Ectodermal cell (in vitro differentiated cells): ENCODE results near the gene PRPF19.

Source experiments
- H3K27ac ChIP-seq: 2 replicates; pipeline ENCODE4 v1.7.0; 2013; ENCODE audit warnings: mild to moderate bottlenecking, low read depth, low read length; ENCODE audit not compliant: insufficient read depth, poor library complexity, severe bottlenecking
- H3K27me3 ChIP-seq: 2 replicates; pipeline ENCODE4 v1.7.0; 2013; ENCODE audit warnings: mild to moderate bottlenecking, low read length; ENCODE audit not compliant: insufficient read depth, control insufficient read depth, poor library complexity, severe bottlenecking
- H3K36me3 ChIP-seq: one replicate; pipeline ENCODE4 v1.7.0; 2013; ENCODE audit warnings: low read length; ENCODE audit not compliant: control insufficient read depth, insufficient read depth
- H3K4me1 ChIP-seq: one replicate; pipeline ENCODE4 v1.7.0; 2013; ENCODE audit warnings: low read length; ENCODE audit not compliant: control insufficient read depth, insufficient read depth
- H3K4me3 ChIP-seq: 2 replicates; pipeline ENCODE4 v1.7.0; 2013; ENCODE audit warnings: low read depth, low read length, control low read depth; ENCODE audit not compliant: insufficient read depth
- H3K9me3 ChIP-seq: 2 replicates; pipeline ENCODE4 v1.7.0; 2013; ENCODE audit warnings: mild to moderate bottlenecking, low read length, moderate library complexity; ENCODE audit not compliant: control insufficient read depth
- WGBS, 2 experiments: methylation state at CpG; one replicate each; pipeline ENCODE4 v1.1.7; 2013; ENCODE audit warnings: missing lambda C conversion rate in 2 of 2; 5-methylcytosine and 5-hydroxymethylcytosine counted together

PRPF19 gene

DNA sequence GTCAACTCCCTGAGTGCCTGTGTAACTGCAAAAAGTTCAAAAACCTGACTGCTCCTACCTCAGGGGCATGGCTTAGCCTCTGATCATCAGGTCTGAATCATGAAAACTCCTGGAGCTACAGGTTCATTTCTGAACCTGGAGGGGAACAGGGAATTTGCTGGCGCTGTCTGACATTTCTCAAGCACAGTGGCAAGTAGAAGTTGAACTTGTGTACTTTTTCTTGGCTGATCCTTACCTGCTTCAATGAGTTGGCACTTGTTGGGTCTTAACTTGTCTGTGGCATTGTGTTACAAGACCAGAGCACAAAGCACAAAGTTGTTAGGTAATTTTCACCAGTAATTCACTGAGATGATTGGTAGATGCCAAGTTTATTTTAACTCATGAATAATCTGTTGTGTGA, 10.9 kb upstream of the PRPF19 start:
- H3K27me3 ChIP-seq: no peaks in the 10 kb centered on the region
- H3K4me1 ChIP-seq: peaks cover 19% of the 10 kb centered on the region
- H3K36me3 ChIP-seq: peaks cover 16% of the 10 kb centered on the region
- H3K27ac ChIP-seq: no peak overlapping the region
- no peaks in the 10 kb centered on the region for H3K9me3 ChIP-seq
- no peak overlapping the region for H3K4me3 ChIP-seq
- WGBS, 2 experiments: 97 to 100% methylated on average over 1 of the region's 1 CpG

DNA sequence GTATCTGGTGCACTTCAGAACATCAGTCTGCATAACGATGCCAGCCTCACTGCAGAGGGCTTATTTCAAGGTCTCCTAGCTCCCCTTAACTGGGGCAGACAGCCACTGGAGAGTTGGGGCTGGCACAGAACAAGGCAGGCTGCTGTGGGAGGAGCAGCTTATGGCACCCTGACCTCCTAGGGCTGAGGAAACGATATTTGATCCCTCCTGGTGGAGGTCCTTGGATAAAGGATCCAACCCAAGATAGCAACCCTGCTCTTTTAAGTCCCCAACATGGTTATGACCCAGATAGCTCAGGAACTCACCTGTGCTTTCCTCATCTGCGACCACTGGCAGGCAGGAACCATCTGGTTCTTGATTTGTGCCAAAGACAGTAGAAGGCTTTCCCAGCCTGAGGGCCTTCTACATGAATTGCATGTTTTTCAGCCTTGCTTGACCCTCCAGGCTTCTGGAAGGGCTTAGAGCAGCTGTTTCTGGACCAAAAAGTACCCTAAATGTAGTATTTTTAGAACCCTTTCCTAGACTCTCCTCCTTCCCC, 10.4 kb upstream of the PRPF19 start:
- Histone ChIP-seq H3K9me3 (no peaks in the 10 kb centered on the region), H3K27ac (no peak overlapping the region), H3K36me3 (peaks cover 16% of the 10 kb centered on the region), H3K4me3 (no peak overlapping the region), H3K27me3 (no peaks in the 10 kb centered on the region), H3K4me1 (peaks cover 19% of the 10 kb centered on the region)
- WGBS, 2 experiments: 84 to 91% methylated on average over 3 of the region's 3 CpGs

DNA sequence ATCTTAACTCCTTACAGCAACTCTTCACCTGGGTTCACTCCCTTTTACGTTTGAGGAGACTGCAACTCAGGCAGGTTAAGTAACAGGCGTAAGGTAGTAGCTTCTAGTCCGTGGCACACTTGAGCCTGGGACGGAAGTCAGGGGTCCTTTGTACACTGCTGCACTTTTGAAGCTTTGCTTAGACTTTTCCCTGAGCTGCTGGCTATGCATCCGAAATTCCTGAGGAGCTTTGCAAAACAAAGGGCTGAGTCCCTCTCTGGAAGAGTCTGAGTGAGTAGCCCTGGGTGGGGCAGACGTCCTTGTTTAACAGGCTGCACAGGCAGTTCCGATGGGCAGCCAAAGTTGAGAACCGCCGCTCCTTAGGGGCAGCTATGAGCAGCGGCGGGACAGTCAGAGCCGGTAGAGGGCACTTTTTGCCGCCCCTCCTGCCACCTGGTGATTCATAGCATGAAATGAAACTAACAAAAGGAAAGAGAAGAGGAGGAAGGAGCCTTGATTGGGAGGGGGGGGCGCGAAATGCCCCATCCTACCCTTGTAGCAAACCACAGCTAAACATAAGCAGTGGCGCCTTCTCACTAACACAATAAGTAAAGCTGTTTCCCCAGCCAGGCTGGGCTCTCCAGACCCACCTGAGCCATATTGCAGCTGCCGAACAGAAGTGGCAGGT, 9.0 kb upstream of the PRPF19 start:
- WGBS, 2 experiments: 7 to 9% methylated on average over 15 to 17 of the region's 17 CpGs
- peaks cover 8% of the 10 kb centered on the region for H3K36me3 ChIP-seq
- no peaks in the 10 kb centered on the region for H3K27me3 ChIP-seq
- peak overlapping the region; percentile 79 for H3K4me3 ChIP-seq
- peak overlapping the region; percentile 91 for H3K27ac ChIP-seq
- H3K9me3 ChIP-seq: no peaks in the 10 kb centered on the region
- peaks cover 19% of the 10 kb centered on the region for H3K4me1 ChIP-seq

DNA sequence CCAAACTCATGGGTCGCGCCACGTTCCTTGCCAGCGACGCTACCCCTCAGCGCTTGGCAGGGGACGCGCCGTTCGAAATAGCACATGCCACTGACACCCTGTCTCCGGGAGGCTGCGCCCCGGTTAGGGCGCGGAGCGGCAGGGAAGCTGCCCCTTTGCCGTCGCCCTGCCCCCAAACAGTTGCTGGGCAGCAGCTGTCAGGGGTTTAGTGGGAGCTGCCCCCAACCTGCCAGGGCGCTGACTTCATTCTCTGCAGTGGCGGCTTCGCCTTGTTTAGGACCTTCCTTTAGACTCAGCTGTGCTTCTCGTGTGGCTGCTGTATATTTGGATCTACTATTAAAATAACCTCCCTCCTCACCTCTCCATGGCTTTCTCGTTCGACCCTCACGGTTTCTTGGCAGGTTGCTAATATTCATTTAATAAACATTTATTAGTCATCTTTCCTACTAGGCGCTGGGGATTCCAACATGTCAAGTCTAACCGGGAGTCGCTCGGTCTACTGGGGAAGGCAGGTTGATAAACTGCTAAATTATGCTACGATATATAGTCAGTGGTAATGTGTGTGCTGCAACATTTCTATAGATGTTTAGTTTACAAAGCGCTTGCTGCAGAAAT, 8.4 kb upstream of the PRPF19 start:
- peak overlapping the region; percentile 91 for H3K27ac ChIP-seq

DNA sequence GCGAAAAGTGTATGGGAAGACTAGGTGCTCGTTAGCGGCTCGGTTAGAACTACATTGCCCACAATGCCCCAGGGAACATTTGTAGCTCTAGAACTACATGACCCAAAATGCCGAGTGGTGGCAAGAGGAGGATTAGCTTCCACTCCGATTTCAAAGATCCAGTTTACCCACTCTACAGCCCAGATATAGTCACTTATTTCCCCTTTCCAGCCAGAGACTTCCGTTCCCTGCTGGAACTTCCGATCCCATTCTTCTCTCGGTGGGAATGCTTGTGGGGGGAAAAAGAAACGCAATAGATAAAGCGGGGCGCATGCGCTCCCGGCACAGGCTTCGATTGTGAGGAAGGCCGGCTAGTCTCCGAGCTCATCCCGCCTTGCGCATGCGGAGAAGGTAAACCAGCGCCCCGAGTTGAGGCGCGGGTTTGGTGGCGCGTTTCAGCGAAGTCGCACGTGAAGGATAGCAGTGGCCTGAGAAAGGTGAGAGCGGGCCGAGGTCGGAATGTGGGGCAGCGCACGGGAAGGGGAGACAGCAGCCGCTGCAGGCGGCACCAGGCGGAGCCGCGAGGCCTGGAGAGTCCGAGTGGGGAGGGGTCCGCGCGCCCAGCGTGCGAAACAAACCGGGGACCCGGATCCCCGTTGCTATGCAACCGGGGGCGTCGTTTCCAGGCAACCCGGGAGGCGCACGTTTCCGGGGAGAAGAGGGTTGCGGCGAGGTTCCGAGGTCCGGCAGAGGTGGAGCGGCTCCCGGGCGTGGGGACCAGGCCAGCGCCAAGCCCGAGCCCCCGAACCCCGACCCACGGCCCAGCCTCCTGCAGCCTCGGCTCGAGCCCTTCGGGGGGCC, 7.6 kb upstream of the PRPF19 start, which contains the start of gene TMEM109:
Gene TMEM109 (plus strand): TSS at position 366 of the 840 bp plus-strand sequence. CDS start 5,536 bp downstream, outside the sequence.
- Histone ChIP-seq H3K9me3 (no peaks in the 10 kb centered on the region), H3K4me1 (peaks cover 19% of the 10 kb centered on the region), H3K4me3 (peak within 1 kb of the TSS; percentile 79), H3K27ac (peak within 1 kb of the TSS; percentile 91), H3K36me3 (no peaks in the 10 kb centered on the region), H3K27me3 (peaks cover 11% of the 10 kb centered on the region)
- WGBS, 2 experiments: 1% methylated on average over 70 of the region's 70 CpGs

More for the DNA sequence above, 8.4 kb upstream of the PRPF19 start:
- H3K36me3 ChIP-seq: peaks cover 3% of the 10 kb centered on the region
- peaks cover 19% of the 10 kb centered on the region for H3K4me1 ChIP-seq
- H3K4me3 ChIP-seq: peak overlapping the region; percentile 79
- WGBS, 2 experiments: 2 to 5% methylated on average over 27 to 31 of the region's 31 CpGs
- H3K27me3 ChIP-seq: peaks cover 5% of the 10 kb centered on the region
- H3K9me3 ChIP-seq: no peaks in the 10 kb centered on the region

DNA sequence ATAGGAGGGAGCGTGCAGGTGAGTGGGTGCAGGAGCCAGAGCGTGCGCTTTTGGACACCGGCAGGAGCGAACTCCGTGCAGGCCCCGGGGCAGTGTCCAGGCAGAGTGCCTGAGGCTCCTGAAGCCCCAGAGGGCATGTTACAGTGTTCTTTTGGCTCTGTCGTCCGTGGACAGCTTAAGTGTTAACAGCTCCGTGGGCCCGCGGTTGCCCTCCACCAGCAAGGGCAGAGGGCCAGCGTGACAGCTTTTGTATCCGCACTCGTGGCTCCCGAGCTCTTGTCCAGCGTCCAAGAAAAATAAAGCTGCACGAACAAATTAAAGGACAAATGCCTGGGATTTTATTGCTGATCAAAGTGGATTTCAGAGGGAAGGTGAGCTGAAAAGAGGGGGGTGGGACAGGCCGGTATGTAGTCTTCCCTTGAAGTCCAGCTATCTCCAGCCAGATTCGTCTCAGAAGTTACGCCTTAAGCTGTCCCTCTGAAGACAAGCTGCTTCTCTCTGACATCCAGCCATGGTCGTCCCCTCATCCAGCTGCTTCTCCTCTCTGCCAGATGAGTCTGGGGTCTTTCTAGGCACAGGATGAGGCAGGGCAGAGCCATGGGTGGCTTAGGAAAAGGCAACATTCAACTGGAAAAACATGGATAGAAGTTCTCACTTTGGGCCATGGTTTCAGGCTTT, 6.6 kb upstream of the PRPF19 start:
- H3K4me3 ChIP-seq: peak overlapping the region; percentile 79
- H3K9me3 ChIP-seq: no peaks in the 10 kb centered on the region
- H3K27ac ChIP-seq: peak overlapping the region; percentile 91
- no peaks in the 10 kb centered on the region for H3K36me3 ChIP-seq
- peaks cover 22% of the 10 kb centered on the region for H3K27me3 ChIP-seq
- 92 to 94% methylated on average over 22 of the region's 22 CpGs for WGBS, 2 experiments
- peaks cover 19% of the 10 kb centered on the region for H3K4me1 ChIP-seq

DNA sequence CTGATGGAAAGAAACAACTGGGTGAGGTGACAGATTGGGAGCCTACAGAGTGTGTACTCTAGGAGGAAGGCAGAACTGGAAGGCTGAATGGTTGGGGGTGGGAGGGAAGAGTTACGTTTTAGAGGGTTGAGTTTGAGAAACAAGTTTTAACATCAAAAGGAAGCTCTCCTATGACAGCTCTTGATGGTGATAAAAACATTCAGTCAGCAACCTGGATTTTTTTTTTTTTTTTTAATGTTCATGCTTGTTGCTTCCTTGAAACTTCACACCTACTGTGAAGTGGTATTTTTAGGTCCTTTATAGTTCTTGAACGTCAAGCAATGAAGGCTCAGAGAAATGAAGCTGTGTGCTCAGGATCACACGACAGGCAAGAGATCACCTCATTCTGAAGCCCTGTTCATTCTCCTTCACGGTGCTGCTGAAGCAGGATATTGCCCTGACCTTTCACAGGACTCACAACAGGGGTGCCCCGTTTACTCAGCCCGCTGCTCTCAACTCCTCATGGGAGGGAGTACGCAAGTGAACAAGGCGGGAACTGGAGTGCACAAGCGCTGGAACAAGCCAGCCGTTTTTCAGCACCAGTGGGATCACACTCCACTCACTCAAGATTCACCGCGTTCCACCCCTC, 6.0 kb upstream of the PRPF19 start:
- 78 to 81% methylated on average over 12 of the region's 12 CpGs for WGBS, 2 experiments
- no peak overlapping the region for H3K4me3 ChIP-seq
- no peak overlapping the region for H3K27ac ChIP-seq

DNA sequence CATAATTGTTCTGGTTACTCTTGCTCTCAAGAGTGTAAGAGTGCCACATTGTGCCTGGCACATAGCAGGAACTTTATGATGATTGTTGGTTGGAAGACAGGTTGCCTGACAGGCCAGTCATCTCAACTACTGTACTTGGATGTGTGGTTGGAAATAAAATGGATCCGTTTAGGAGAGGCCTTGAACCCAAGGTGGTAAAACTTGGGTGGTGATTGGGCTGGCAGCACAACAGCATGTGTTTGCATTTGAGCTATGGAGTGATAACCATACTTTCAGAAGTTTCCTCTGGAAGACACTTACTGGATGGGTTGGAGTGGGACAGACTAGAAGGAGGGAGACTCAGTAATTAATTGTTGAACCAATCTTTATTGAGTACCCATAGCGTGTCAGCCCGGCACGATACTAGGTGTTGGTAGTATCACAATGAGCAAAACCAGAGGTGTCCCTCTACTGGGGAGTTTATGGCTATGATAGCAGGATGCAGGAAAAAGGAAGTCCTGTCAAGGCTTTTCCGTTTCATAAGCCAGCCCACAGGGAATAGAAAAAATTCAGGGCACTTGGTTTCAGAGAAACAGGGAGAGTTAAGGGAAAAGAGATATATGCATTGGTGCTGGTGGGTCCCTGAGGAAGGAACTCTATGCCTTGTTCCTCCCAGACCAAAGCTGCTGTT, 4.5 kb upstream of the PRPF19 start:
- Histone ChIP-seq H3K36me3 (no peaks in the 10 kb centered on the region), H3K4me1 (peaks cover 17% of the 10 kb centered on the region), H3K27ac (no peak overlapping the region), H3K4me3 (no peak overlapping the region), H3K9me3 (no peaks in the 10 kb centered on the region), H3K27me3 (peaks cover 28% of the 10 kb centered on the region)
- 77 to 81% methylated on average over 5 of the region's 5 CpGs for WGBS, 2 experiments

More for the DNA sequence above, 6.0 kb upstream of the PRPF19 start:
- Histone ChIP-seq H3K36me3 (no peaks in the 10 kb centered on the region), H3K27me3 (peaks cover 28% of the 10 kb centered on the region), H3K4me1 (peaks cover 19% of the 10 kb centered on the region), H3K9me3 (no peaks in the 10 kb centered on the region)

DNA sequence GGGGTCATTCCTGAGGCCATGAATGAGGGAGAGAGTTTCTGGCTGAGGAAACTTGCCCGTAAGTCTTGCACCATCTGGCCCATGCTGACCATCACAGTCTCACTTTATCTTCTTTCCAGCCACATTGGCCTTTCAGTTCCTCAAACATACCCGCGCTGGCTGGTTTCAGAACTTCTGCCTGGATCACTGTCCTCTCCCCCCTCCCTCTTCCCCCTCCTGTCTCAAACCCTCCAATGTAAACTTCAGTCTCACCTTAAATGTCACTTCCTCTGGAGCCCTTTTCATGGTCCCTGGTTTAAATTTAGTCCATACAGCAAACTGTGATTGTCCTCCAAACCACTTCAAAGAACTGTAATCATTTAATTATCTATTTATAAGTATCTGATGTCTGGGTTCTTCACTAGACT, 3.9 kb upstream of the PRPF19 start:
- 60 to 63% methylated on average over 3 of the region's 3 CpGs for WGBS, 2 experiments
- no peaks in the 10 kb centered on the region for H3K9me3 ChIP-seq
- no peaks in the 10 kb centered on the region for H3K36me3 ChIP-seq
- peaks cover 14% of the 10 kb centered on the region for H3K4me1 ChIP-seq
- no peak overlapping the region for H3K4me3 ChIP-seq
- no peak overlapping the region for H3K27ac ChIP-seq
- peaks cover 28% of the 10 kb centered on the region for H3K27me3 ChIP-seq
